Prostate gland (tissue), 2 donors: ENCODE results near the gene KCNK15. TPM values are rescaled to one million over a fixed set of nuclear protein-coding genes. Genes with fewer than 3 reads are reported as not detected.

Experiments used
- DNase-seq: peaks from one replicate; pipeline ENCODE4 v3.0.0-alpha.2; 2019; ENCODE audit warnings: low spot score
- H3K27ac ChIP-seq, 2 donors: fragments of 200-600 bp; sonication (generic); 2 replicates each; pipeline ENCODE4 v1.5.1; 2017 to 2019
- H3K27me3 ChIP-seq: fragments of 200-600 bp; sonication (generic); replicated peaks from 2 replicates; pipeline ENCODE4 v1.5.1; 2019; ENCODE audit not compliant: insufficient read depth
- H3K36me3 ChIP-seq, 2 donors: fragments of 200-600 bp; sonication (generic); 1 replicate in 1 of 2; 2 replicates in 1 of 2; pipeline versions ENCODE4 v1.5.1 to v1.8.1; 2017 to 2019
- H3K4me1 ChIP-seq: fragments of 200-600 bp; sonication (generic); replicated peaks from 2 replicates; pipeline ENCODE4 v1.5.1; 2019
- H3K4me3 ChIP-seq, 2 donors: fragments of 200-600 bp; sonication (generic); 2 replicates each; pipeline ENCODE4 v1.5.1; 2017 to 2019
- H3K9me3 ChIP-seq: fragments of 200-600 bp; sonication (generic); 2 replicates; pipeline ENCODE4 v1.5.1; 2017
- POLR2A ChIP-seq: fragments of 450-650 bp; IDR thresholded peaks from one replicate; pipeline ENCODE4 v1.6.1; 2016; ENCODE audit warnings: antibody characterized with exemption, mild to moderate bottlenecking
- POLR2AphosphoS5 ChIP-seq: sonication (generic); formaldehyde crosslinking; IDR thresholded peaks from one replicate; pipeline ENCODE4 v1.6.1; 2017; ENCODE audit warnings: antibody characterized with exemption
- WGBS: methylation state at CpG from one replicate; pipeline ENCODE4 v1.1.5; 2018; 5-methylcytosine and 5-hydroxymethylcytosine counted together
- intact Hi-C: fragments of 100-400 bp; cut with DNase I; formaldehyde crosslinking; loops from one replicate; pipeline ENCODE4 v1.14.2; 2022
- total RNA-seq, 2 donors: library from RNA; depleted of rRNA; stranded (reverse); fragments of >200 nt; gene quantifications; one replicate each; pipeline ENCODE4 v1.1.0, GENCODE V29; 2016
- TF ChIP-seq, protein P1 (sequence below), 4 experiments: fragments of 200-600 bp in 2 of 4; fragments of 450-650 bp in 2 of 4; sonication (generic) in 2 of 4; IDR thresholded peaks; 1 replicate in 3 of 4; 2 replicates in 1 of 4; pipeline ENCODE4 v1.5.1; 2016 to 2019; ENCODE audit warnings: antibody characterized with exemption in 4 of 4, mild to moderate bottlenecking in 2 of 4, moderate library complexity in 2 of 4

KCNK15 gene
- total RNA-seq, 2 donors from 2014 or later, result 1.5 to 16.1 TPM

- no peak overlapping the region for H3K27ac ChIP-seq
- H3K4me3 ChIP-seq, result no peak overlapping the region
- no peaks in the 10 kb centered on the region for H3K9me3 ChIP-seq
- WGBS, result 48% methylated on average over 4 of the region's 4 CpGs
- no peaks in the 10 kb centered on the region for H3K27me3 ChIP-seq
- DNase-seq, result no peak
- TF ChIP-seq POLR2AphosphoS5 (no peak), POLR2A (no peak)
- TF ChIP-seq, protein P1, sequence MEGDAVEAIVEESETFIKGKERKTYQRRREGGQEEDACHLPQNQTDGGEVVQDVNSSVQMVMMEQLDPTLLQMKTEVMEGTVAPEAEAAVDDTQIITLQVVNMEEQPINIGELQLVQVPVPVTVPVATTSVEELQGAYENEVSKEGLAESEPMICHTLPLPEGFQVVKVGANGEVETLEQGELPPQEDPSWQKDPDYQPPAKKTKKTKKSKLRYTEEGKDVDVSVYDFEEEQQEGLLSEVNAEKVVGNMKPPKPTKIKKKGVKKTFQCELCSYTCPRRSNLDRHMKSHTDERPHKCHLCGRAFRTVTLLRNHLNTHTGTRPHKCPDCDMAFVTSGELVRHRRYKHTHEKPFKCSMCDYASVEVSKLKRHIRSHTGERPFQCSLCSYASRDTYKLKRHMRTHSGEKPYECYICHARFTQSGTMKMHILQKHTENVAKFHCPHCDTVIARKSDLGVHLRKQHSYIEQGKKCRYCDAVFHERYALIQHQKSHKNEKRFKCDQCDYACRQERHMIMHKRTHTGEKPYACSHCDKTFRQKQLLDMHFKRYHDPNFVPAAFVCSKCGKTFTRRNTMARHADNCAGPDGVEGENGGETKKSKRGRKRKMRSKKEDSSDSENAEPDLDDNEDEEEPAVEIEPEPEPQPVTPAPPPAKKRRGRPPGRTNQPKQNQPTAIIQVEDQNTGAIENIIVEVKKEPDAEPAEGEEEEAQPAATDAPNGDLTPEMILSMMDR (IDR thresholded peaks at IDR 0.05), result no peak
- H3K4me1 ChIP-seq, result no peaks in the 10 kb centered on the region
- no peaks in the 10 kb centered on the region for H3K36me3 ChIP-seq
- intact Hi-C loops, result no loop called here
Measured at GRCh38 chr20:44765091-44765490, 19.4 kb downstream of the KCNK15 start.

- Histone ChIP-seq H3K27me3 (no peaks in the 10 kb centered on the region), H3K27ac (no peak overlapping the region), H3K36me3 (no peaks in the 10 kb centered on the region), H3K4me1 (no peaks in the 10 kb centered on the region), H3K9me3 (no peaks in the 10 kb centered on the region), H3K4me3 (no peak overlapping the region)
- DNase-seq, result no peak
- intact Hi-C loops, result no loop called here
- 35% methylated on average over 7 of the region's 7 CpGs for WGBS
- TF ChIP-seq, protein P1 (IDR thresholded peaks at IDR 0.05), result no peak
- no peak for TF ChIP-seq POLR2AphosphoS5
- TF ChIP-seq POLR2A, result no peak
Measured at GRCh38 chr20:44765701-44766347, 20.2 kb downstream of the KCNK15 start.

- intact Hi-C loops, result no loop called here
- Histone ChIP-seq H3K36me3 (no peaks in the 10 kb centered on the region), H3K27ac (no peak overlapping the region), H3K27me3 (no peaks in the 10 kb centered on the region), H3K9me3 (no peaks in the 10 kb centered on the region), H3K4me3 (no peak overlapping the region), H3K4me1 (no peaks in the 10 kb centered on the region)
- no peak for DNase-seq
- WGBS, result 74% methylated on average over 8 of the region's 8 CpGs
- TF ChIP-seq, protein P1 (IDR thresholded peaks at IDR 0.05), result no peak
- no peak for TF ChIP-seq POLR2AphosphoS5
- TF ChIP-seq POLR2A, result no peak
Measured at GRCh38 chr20:44768256-44768655, 22.6 kb downstream of the KCNK15 start.

- DNase-seq, result no peak
- H3K36me3 ChIP-seq, result no peaks in the 10 kb centered on the region
- TF ChIP-seq POLR2AphosphoS5, result no peak
- TF ChIP-seq, protein P1 (IDR thresholded peaks at IDR 0.05), result no peak
- TF ChIP-seq POLR2A, result no peak
- no peak overlapping the region for H3K4me3 ChIP-seq
- H3K27me3 ChIP-seq, result no peaks in the 10 kb centered on the region
- no peaks in the 10 kb centered on the region for H3K4me1 ChIP-seq
- H3K9me3 ChIP-seq, result no peaks in the 10 kb centered on the region
- intact Hi-C loops, result no loop called here
- WGBS, result 29% methylated on average over 5 of the region's 5 CpGs
- H3K27ac ChIP-seq, result no peak overlapping the region
Measured at GRCh38 chr20:44768854-44769480, 23.3 kb downstream of the KCNK15 start.

GRCh38 chr20:44769481-44769863, 23.8 kb downstream of the KCNK15 start:
- 36% methylated on average over 5 of the region's 5 CpGs for WGBS
- TF ChIP-seq, protein P1 (IDR thresholded peaks at IDR 0.05), result no peak
- TF ChIP-seq POLR2AphosphoS5 (no peak), POLR2A (no peak)
- no peaks in the 10 kb centered on the region for H3K4me1 ChIP-seq
- intact Hi-C loops, result no loop called here
- H3K27me3 ChIP-seq, result no peaks in the 10 kb centered on the region
- H3K36me3 ChIP-seq, result no peaks in the 10 kb centered on the region
- no peak overlapping the region for H3K27ac ChIP-seq
- DNase-seq, result no peak
- no peaks in the 10 kb centered on the region for H3K9me3 ChIP-seq
- H3K4me3 ChIP-seq, result no peak overlapping the region
